NCI-H2171 (cell line): ENCODE measurements around the gene DCAF5.
"Not testable (repeated sequence)": the region's sequence is repeated elsewhere in the genome, so short reads cannot be mapped to it uniquely, and the experiment has no call there.

ENCODE experiments used
- DNase-seq: peaks from one replicate; lab custom pipeline; 2025; lab: John Stamatoyannopoulos, UW

DCAF5 gene

DNA sequence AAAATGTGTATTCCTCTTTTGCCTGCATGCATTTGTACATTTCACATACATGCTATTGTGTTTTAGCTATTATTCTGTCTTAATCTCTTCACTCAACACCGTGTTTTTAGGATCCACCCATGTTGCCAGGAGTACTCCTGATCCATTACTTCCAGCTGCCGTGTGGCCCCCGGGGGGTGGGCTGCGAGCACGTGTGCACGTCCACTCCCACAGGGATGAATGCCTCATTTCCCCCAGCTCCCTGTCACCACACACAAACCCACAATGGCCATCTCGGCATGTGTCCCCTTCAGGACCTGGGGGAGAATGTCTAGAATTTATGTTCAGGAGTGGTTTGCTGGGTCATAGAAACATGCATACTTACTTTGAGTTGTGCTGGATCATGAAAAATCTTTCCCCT, 111.1 kb downstream of the DCAF5 start:
- no peak for DNase-seq

DNA sequence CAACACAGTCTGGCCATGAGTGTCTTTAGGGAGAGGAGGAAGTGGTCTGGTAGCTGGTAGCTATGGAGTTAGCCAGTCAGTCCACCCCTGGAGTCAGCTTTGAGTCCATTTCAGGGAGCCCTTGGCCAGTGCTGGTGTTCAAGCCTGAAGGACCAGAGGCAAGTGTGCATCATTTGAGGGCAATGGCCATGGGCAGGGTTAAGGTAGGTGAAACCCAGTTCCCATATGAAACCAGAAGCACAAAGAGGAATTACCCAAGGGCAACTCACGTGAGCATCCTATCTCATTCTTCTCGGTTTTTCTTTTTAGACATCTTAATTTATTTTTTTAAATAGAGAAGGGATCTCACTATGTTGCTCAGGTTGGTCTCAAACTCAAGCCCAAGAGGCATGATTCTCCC, 112.6 kb downstream of the DCAF5 start:
- no peak for DNase-seq

DNA sequence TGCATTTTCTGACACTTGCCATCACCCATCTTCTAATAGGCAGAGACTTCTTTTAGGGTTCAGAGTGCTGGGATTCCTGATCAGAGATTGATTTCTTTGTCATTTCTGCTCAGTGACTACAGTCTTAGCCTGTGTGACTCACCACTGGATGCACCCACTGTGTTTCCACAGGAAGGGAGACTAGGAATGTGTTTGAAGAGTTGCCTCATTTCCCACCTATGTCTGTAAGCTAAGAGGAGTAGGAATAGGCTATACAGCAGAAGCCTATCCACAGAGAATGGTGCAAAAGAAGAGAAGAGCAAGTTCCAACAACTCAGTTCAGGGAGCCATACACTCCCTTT, 113.7 kb downstream of the DCAF5 start:
- DNase-seq: no peak

DNA sequence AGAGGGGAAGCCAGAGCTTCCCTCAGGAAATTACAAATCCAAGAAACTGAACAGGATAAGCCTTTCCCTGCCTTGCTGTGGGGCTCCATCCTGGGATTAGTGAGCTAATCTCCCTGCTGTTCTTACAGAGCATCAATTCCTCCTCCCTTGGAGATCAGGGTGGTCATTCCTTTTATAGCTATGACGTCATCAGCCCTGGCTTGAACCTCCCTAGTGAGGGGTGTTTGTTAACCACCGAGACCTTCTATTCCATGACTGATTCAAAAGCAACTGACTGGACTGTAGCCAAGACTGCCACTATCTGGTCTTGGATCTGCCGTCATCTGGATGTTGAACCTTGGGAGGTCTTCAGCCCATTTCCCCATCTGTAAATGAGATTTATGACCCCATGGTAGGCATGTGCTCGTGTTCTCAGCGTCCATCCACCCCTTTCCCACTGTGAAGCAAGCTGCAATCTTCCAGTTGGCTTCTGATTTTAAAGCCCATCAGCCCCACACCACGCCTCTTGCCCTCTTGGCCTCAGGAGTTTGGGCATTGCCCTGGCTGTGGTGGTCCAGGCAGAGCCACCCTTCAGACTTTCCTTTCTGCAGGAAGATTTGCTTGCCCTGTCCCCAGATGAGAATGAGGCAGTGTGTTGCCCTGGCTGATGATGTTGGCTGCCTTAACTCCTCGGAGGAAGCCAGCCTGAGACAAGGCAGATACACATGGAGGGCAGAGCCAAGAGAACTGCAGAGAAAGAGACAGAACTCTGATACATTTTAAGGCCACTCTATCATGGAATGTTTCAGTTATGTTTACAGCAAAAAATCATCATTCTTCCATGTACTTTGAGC, 114.2 kb downstream of the DCAF5 start:
- DNase-seq: no peak

DNA sequence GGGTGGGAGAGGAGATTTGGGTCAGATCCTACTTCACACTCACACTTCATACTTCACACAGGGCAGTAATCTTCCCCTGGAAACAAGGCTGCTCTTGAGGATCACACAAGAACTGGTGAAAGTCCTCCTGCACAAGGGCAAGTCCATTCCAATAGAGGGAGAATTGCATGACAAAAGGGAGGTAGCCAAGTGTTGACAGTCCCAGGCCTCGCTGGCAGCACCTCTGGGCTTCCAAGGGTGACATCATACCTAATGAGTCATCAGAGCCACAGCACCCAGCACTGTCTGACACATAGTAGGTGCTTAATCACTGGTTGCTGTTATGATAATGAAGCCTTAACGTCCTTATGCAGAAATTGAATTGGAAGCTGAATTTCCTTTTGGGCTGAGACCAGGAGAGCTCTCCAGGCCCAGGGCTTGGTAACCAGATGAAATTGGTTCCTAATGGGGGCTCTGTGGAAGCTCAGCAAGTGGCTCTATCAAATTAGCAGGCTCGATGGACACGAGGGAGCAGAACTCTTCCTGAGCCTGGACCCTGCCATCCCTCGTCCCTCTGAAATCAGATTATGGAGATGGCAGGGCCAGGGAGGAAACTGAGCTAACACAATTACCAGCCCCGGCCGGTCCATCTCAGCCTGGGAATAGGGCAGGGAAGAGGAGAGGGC, 115.0 kb downstream of the DCAF5 start:
- DNase-seq: no peak

DNA sequence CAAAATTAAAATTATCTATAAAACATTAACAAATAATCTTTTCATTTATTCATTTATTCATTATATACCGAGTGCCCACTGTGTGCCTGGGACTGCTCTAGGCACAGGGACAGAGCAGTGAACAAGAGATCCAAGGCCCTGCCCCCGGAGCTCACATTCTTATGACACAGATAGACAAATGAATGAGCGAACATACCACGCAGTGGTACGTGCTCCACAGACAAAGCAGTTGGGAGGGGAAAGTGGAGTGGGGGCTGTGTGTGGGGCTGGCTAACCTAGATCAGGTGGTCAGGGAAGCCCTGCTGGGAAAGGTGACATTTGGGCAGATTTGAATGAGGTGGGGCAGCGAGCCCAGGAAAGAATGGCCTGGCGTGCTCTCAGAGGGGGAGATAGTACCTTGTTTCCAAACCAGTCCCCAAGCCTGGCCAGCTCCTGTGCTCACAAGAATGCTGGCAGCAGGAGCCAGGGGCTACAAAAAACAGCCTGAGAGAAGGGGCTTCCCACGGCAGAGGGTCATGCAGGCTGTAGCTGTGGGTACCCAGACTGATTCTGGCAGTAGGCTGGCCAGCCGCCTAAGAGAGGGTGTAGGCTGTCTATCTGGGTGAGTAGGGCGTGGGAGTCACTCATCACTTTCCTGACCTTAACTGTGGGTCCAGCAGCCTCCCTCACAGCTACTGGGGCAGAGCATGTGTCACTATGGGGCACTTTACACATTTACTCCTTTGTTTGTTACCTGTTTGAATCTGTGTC, 116.0 kb downstream of the DCAF5 start:
- DNase-seq: no peak

DNA sequence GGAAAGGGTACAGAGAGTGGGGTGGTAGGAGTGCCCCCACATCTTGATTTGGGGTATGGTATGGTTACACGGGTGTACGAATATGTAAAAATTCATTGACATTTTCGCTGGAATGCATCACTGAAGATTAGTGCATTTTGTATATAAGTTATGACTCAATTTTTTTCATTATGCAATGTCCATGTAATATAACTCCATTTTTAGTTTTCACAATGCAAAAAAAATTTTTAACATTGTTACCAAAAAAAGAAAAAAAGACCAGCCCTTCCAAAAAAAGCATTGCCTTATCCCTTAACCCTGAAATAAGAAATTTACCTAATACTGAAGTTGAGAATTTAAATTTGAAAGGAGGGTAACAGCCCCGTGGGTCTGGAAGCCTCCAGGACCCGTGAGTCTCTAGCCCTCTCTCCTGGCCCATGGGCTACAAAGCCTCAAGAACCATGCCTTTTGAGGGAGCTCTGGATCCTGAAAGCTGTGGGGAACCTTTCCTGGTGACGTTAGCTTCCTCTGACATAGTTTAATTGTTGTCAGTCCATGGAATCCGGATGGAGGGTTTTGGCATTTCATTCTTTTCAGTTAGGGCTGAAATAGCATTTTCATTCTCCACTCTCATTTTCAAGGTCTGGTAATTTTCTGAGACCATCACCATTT, 118.2 kb downstream of the DCAF5 start:
- DNase-seq: no peak

DNA sequence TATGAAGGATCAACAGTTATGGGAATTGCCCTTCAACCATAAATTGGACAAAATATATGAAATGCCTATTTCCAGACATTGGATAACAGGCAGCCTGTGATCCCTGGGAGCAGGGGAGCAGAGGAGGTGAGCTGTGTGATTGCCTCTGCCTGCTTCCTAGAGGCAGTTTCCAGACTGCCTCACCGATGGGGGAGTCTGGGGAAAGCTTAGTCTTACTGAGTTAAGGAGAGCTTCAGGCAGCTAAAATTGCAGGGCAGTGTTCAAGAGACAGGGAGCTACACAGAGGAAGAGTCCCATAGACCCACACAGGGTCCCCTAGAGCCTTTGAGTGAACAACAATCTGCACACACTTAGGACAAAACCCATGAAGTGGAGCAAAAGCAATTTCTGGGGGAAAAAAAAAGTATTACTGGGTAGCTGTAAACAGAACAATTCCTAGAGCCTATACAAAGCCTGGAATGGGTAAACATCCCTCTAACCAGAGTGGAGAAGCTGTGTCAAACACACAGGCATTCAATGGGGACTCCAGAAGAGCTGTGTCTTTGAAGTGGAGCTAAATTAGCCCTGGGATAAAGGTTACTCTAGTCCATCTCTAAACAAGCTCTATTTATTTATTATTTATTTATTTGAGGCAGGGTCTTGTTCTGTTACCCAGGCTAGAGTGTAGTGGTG, 125.5 kb downstream of the DCAF5 start:
- no peak for DNase-seq

DNA sequence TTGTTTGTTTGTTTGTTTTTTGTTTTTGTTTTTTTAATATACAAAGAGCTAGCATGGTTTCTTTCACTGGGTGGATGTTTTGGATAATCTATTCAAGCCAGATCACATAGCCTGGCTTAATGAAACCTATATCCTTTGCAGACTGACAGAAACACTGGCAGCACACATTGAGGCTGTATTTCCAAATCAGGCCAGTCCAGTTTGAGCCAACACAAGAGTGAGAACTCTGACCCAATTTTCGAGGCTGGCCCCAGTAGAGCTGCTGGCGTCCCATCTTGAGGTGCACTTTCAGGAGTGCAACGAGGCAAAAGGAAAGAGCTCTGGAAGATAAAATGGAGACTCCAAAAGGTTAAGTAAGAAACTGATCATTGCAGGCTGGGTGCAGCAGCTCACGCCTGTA, 129.9 kb downstream of the DCAF5 start:
- no peak for DNase-seq

DNA sequence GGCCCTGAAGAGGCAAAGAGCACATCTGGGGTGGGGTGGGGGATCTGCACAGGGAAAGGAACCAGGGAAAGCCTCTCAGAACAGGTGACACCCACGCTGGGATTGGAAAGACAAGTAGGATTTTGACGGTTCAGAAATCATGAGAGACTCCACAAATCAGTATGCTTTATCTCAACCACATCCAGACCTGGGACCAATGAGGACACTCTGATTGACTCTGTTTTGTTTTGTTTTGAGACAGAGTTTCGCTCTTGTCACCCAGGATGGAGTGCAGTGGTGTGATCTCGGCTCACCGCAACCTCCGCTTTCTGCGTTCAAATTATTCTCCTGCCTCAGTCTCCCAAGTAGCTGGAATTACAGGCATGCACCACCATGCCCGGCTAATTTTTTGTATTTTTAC, 130.8 kb downstream of the DCAF5 start:
- not testable (repeated sequence) for DNase-seq

DNA sequence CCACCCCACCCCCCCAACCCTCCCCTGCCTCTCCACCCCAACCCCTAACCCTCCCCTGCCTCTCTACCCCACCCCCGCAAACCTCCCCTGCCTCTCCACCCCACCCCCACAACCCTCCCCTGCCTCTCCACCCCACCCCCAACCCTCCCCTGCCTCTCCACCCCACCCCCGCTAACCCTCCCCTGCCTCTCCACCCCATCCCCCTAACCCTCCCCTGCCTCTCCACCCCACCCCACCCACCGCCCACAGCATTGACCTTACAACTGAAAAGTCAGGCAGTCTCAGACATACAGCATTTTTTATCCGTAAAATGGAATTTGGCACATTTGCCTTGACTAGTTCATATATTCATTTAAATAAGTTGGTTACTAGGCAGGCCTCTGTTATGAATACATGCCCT, 135.2 kb downstream of the DCAF5 start:
- no peak for DNase-seq

DNA sequence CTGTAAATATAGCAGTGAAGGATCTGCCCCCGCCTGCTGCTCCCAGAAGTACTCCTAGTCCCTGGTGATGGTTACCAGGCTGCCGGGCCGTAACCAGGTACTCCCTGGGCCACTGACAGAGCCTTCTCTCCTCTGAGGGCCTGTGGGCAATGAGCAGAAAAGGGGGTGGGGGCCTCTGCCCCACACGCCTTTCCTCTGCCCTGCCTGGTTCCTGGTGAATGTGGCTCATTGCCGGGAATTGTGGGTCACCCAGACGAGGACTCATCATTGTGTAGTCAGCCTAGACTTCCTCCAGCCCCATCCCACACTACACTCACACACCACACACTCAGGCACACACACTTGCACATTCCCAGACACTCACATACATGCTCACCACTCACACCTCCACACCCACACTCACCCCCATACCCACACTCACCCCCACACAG, 138.1 kb downstream of the DCAF5 start:
- no peak for DNase-seq

DNA sequence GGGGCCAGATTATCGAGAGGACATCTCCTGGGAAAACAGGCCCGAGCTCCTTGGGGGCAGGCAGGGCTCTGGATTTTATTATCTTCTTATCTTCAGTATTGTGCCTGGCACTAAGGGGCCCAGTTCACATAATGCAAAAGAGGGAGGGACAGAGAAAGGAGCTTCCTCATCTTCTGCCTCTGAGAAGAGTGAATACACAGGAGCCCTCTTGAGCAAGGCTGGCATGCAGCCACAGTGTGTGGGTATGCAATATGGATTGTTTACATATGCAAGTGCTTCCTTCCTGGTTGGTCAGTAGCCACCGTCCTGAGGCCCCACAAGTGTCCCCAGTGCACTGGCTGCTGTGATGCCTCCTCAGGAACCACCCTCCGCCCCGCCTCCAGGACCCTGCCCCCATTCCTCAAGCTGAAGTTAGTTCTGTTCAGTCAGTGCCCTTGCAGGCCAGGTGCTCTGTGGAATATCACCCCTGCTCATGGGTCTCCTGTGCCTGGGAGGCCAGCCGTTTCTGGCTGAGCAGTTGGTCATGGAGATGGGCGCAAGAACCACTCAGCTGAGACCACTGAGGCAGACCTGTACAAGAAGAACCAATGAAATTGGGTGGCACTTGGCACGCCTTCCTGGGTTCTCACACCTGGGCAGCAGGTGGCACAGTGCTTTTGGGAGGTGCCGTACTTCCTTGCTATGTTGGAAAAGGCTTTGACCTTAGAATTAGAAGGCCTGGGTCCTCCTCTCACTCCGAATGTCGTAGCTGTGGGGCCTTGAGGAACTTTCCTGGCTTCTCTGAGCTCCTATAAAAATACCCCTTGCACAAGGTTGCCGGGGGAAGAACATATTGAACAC, 138.8 kb downstream of the DCAF5 start:
- no peak for DNase-seq

DNA sequence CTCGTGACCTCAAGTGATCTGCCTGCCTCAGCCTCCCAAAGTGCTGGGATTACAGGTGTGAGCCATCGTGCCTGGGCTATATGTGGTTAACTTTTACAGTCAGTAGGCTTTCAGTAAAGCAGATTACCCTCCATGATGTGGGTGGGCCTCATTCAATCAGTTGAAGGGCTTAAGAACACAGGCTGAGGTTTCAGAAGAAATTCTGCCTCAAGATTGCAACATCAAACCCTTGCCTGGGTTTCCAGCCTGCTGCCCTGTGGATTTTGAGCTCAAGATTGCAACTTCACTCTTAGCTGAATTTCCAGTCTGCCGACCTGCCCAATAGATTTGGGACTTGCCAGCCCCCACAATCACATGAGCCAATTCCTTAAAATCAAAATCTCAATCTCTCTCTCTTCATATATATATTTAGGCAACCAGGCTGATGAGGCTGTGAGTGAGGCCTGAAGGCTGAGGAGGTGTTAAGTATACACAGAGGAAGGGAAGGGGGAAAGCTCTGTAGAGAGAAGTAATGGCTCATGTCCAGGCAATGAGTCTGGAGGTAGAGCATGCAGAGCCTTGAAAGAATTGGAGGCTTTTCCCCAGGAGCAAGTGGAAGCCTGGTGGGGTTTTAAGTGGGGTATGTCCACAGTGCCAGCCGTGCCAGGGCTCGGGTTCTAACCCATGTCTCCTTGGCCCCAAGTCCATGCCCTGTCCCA, 140.5 kb downstream of the DCAF5 start:
- no peak for DNase-seq

DNA sequence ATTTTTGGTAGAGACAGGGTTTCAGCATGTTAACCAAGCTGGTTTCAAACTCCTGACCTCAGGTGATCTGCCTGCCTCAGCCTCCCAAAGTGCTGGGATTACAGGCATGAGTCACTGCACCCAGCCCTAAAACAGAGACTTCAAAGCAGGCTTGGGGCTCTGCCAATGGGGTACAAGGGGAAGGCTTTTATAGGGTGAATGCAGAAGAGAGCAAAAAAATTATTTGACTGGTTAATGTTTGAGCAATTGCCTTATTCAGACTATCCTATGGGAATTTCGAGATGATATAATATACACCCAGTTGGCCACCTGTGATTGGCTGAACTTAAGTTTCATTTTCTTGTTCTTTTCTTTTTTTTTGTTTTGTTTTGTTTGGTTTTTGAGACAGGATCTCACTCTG, 142.3 kb downstream of the DCAF5 start:
- no peak for DNase-seq

DNA sequence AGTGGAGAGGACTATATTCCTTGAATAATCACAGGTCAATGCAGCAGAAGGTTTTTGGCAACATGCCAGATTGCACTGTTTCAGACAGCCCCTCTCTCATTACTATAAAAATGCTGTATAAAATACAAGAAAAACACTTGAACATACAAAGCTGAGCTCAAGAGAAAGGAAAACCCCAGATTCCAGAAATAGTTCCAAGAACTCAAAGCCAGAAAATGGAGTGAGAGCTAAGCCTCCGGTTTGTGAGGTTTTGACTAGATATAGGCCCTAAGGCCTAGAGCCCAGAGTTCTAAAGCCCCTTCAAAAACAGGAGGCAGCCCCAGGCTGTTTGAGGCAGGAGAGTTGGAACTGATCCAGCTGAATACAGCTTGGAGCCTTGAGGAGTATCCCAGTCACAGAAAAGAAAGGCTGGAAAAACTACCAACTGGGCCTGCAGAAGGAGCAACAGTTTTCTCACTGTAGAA, 144.5 kb downstream of the DCAF5 start:
- DNase-seq: peak; percentile 19

DNA sequence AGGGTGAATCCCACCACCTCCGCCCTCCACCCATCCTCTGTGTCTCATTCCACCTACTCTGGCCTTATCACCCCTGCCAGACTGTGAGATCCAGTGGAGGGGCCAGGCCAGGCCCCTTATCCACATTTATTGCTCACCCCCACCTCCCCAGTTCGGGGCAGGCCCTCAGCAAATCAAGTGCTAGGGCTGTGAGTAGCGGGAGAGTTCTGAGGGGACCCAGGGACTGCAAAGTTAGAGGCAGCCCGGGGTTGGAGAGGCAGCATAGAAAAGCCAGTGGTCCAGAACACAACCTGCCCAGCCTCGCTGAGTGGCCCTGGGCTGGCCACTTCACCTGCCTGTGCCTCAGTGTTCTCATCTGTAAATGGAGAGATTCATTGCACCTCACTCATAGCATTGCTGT, 146.6 kb downstream of the DCAF5 start:
- no peak for DNase-seq

DNA sequence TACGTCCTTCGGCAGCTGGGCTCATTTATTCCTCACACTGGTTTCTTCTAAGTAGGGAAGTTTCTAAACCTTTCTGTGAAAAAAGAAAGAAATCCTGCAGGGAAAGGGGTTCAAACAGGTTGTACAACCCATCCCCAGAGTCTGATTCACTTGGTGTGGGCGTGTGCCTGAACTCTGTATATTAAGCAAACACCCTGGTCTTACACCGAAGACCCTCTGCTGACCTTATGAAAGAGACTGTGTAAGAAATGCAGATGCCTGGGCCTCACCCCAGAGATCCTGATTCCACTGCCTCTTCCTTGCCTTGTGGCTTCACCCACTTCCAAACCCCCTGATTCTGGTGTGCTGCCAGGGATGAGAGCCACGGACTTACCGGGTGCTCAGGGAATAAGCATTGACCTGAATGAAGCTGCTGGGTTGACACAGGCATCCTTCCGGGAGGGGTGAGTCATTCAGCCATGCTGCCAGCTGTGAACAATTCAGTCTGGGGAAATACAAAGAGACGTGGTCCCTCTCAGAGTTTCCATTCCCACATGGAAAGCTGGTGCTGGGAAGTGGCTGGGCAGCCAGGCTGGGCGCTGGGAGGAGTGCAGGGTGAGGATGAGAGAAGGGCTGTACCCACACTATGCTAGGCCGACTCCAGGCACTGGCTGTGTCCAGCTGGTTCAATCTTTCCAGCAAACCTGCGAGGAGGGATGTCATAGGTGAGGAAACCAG, 147.3 kb downstream of the DCAF5 start:
- no peak for DNase-seq

DNA sequence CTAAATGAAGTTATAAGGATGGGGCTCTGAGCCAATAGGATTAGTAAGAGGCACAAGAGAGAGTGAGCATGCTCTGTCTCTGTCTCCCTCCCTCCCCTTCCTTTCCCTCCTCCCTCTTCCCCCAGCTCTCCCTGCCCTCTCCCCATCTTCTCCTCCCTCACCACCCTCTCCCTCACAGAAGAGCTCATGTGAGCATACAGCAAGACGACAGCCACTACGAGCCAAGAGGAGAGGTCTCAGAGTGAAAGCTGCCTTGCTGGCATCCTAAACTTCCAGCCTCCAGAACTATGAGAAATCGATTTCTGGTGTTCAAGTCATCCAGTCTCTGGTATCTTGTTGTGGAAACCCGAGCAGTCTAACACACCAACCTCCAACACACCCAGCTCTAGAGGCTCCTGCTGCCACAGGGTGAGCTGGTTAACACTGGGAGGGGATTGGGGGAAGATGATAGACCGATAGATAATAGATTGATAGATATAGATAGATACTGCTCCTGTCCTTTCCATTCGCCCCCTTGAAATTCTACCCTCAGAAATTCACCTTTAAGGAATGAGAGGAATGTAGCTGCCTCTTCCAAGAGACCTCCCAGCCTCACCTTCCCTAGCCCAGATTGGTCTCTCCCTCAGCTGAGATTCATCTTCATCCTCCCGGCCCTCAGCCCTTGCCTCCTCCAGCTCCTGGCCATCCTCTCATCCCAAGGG, 148.0 kb downstream of the DCAF5 start:
- no peak for DNase-seq
